Activated B cell treated with CpG ODN at 0.5 μM for 24 hours (primary cell): ENCODE data around the gene DDX1. TPM values are rescaled to one million over a fixed set of nuclear protein-coding genes. Genes with fewer than 3 reads are reported as not detected.

ENCODE experiments used
- ATAC-seq: fragments of 200-7000 bp; cut with Tn5 transposase; one replicate; pipeline ENCODE4 v1.10.0; 2021; ENCODE audit warnings: low read depth, mild to moderate bottlenecking, moderate library complexity
- CTCF ChIA-PET: fragments of 350-600 bp; sonication (Branson Sonifier 250); formaldehyde crosslinking; loops from one replicate; lab custom pipeline; 2021; ENCODE audit warnings: antibody characterized with exemption; lab: Charles Lee
- POLR2A ChIA-PET: fragments of 350-600 bp; sonication (Branson Sonifier 250); formaldehyde crosslinking; loops from one replicate; lab custom pipeline; 2021; ENCODE audit warnings: antibody characterized with exemption; lab: Charles Lee
- DNase-seq: peaks from one replicate; pipeline ENCODE4 v3.0.0; 2022
- H3K27ac Mint-ChIP-seq: one replicate; pipeline ENCODE4 v1.8.0; 2020; ENCODE audit warnings: mixed read lengths
- H3K27me3 Mint-ChIP-seq: one replicate; pipeline ENCODE4 v1.8.0; 2021; ENCODE audit warnings: mixed read lengths
- H3K36me3 Mint-ChIP-seq: one replicate; pipeline ENCODE4 v1.8.0; 2021; ENCODE audit warnings: low read depth, mixed read lengths
- H3K4me1 Mint-ChIP-seq: one replicate; pipeline ENCODE4 v1.8.0; 2021; ENCODE audit warnings: mixed read lengths
- H3K4me3 Mint-ChIP-seq: one replicate; pipeline ENCODE4 v1.8.0; 2020; ENCODE audit warnings: mild to moderate bottlenecking, mixed read lengths
- H3K9me3 Mint-ChIP-seq: one replicate; pipeline ENCODE4 v1.8.0; 2020; ENCODE audit warnings: mixed read lengths
- CTCF ChIP-seq: fragments of 200-600 bp; IDR thresholded peaks from one replicate; pipeline ENCODE4 v1.8.0; 2022; ENCODE audit warnings: antibody characterized with exemption, mild to moderate bottlenecking
- intact Hi-C: fragments of 100-400 bp; cut with micrococcal nuclease; formaldehyde crosslinking; loops from one replicate; pipeline ENCODE4 v1.15.1; 2024
- total RNA-seq: library from RNA; stranded (reverse); gene quantifications from 2 replicates; pipeline ENCODE4 v1.2.3, GENCODE V29; 2022

The DDX1 gene
- total RNA-seq, 1 donor from 2014 or later: 74.4 TPM

- no peak overlapping the region for H3K27ac Mint-ChIP-seq
- ChIA-PET POLR2A (no interaction called here), CTCF (no interaction called here)
- no peak overlapping the region for H3K4me3 Mint-ChIP-seq
- H3K9me3 Mint-ChIP-seq: no peaks in the 10 kb centered on the region
- H3K27me3 Mint-ChIP-seq: no peaks in the 10 kb centered on the region
- no peak for TF ChIP-seq CTCF
- intact Hi-C loops: no loop called here
- no peak for ATAC-seq
- peaks cover 90% of the 10 kb centered on the region for H3K36me3 Mint-ChIP-seq
- DNase-seq: no peak
- no peaks in the 10 kb centered on the region for H3K4me1 Mint-ChIP-seq
These were observed 14.1 kb downstream of the DDX1 start for GRCh38 chr2:15605721-15606120.

- intact Hi-C loops: no loop called here
- no peaks in the 10 kb centered on the region for H3K9me3 Mint-ChIP-seq
- no peak for TF ChIP-seq CTCF
- POLR2A ChIA-PET: no interaction called here
- CTCF ChIA-PET: no interaction called here
- no peaks in the 10 kb centered on the region for H3K27me3 Mint-ChIP-seq
- peaks cover 80% of the 10 kb centered on the region for H3K36me3 Mint-ChIP-seq
- DNase-seq: no peak
- ATAC-seq: no peak
- H3K4me1 Mint-ChIP-seq: no peaks in the 10 kb centered on the region
- H3K27ac Mint-ChIP-seq: no peak overlapping the region
- H3K4me3 Mint-ChIP-seq: no peak overlapping the region
These were observed 15.1 kb downstream of the DDX1 start for GRCh38 chr2:15606481-15607441.

- POLR2A ChIA-PET: no interaction called here
- H3K36me3 Mint-ChIP-seq: peaks cover 71% of the 10 kb centered on the region
These were observed 16.2 kb downstream of the DDX1 start for GRCh38 chr2:15607709-15608391.

GRCh38 chr2:15608392-15608761 lies 16.7 kb downstream of the DDX1 start:
- Mint-ChIP-seq H3K27me3 (no peaks in the 10 kb centered on the region), H3K27ac (no peak overlapping the region), H3K9me3 (no peaks in the 10 kb centered on the region), H3K36me3 (peaks cover 69% of the 10 kb centered on the region), H3K4me3 (no peak overlapping the region), H3K4me1 (no peaks in the 10 kb centered on the region)
- ATAC-seq: no peak
- TF ChIP-seq CTCF: no peak
- ChIA-PET POLR2A (no interaction called here), CTCF (no interaction called here)
- no peak for DNase-seq
- intact Hi-C loops: no loop called here

More at GRCh38 chr2:15607709-15608391, 16.2 kb downstream of the DDX1 start:
- CTCF ChIA-PET: no interaction called here
- no peak for TF ChIP-seq CTCF
- Mint-ChIP-seq H3K4me1 (no peaks in the 10 kb centered on the region), H3K27me3 (no peaks in the 10 kb centered on the region), H3K9me3 (no peaks in the 10 kb centered on the region), H3K27ac (no peak overlapping the region), H3K4me3 (no peak overlapping the region)
- ATAC-seq: no peak
- intact Hi-C loops: no loop called here
- no peak for DNase-seq

- intact Hi-C loops: no loop called here
- ChIA-PET POLR2A (no interaction called here), CTCF (no interaction called here)
- Mint-ChIP-seq H3K27ac (no peak overlapping the region), H3K4me1 (no peaks in the 10 kb centered on the region), H3K4me3 (no peak overlapping the region), H3K9me3 (no peaks in the 10 kb centered on the region), H3K36me3 (peaks cover 65% of the 10 kb centered on the region), H3K27me3 (no peaks in the 10 kb centered on the region)
- no peak for DNase-seq
- no peak for ATAC-seq
- no peak for TF ChIP-seq CTCF
These were observed 17.8 kb downstream of the DDX1 start for GRCh38 chr2:15609341-15610042.
